ENCODE measurements around the gene SERPINB1.

The SERPINB1 gene

DNA sequence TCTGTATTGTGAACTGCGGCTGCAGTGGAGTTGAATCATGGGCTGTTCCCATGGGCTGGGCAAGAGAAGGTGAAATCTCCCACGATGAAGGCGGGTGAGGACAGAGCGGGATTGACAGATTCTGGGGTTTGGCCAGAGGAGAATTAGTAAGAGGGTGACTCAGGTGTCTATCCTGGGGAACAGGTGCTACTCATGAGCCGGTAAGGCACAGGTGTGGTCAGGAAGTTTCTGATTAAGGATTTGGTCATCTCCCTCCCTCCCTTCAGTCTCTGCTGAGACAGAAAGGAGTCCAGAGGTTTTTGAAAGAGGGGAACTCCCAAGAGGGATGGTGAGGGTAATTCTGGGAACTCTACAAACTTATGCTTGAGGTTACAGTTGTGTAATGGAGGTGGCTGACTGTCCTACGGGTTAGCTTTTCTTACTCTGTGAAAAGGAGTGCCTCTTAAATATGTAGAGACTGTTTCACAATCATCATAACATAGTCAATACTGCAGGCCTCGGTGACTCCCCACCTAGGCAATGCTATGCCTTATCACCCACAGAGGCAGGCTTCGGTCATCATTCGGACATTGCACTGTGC, 31.5 kb downstream of the SERPINB1 start:
- no peak for DNase-seq (ENCODE audit: extremely low read depth, low read depth)
- TF ChIP-seq, protein P1, sequence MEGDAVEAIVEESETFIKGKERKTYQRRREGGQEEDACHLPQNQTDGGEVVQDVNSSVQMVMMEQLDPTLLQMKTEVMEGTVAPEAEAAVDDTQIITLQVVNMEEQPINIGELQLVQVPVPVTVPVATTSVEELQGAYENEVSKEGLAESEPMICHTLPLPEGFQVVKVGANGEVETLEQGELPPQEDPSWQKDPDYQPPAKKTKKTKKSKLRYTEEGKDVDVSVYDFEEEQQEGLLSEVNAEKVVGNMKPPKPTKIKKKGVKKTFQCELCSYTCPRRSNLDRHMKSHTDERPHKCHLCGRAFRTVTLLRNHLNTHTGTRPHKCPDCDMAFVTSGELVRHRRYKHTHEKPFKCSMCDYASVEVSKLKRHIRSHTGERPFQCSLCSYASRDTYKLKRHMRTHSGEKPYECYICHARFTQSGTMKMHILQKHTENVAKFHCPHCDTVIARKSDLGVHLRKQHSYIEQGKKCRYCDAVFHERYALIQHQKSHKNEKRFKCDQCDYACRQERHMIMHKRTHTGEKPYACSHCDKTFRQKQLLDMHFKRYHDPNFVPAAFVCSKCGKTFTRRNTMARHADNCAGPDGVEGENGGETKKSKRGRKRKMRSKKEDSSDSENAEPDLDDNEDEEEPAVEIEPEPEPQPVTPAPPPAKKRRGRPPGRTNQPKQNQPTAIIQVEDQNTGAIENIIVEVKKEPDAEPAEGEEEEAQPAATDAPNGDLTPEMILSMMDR (IDR thresholded peaks at IDR 0.05; ENCODE audit: low read depth, low read length): no peak

DNA sequence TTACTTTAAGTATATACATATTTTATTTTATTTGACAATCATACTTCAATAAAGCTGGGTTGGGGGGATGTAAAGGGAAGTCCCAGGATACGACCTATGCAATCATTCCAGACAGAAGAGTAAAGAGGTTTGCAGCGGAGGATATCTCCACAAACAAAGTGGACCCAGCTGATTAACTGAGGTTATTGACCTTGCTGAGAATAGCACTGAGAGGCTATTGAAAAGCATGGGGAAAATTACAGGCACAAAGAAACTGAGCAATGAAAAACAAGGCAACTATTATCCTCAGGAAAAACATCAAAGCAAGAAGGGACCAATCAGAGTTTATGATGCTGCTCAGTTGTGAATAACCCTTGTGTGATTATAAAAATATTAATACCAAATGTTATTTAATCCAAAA, 32.6 kb downstream of the SERPINB1 start:
- TF ChIP-seq, protein P1 (IDR thresholded peaks at IDR 0.05; ENCODE audit: low read depth, low read length): no peak
- no peak for DNase-seq (ENCODE audit: extremely low read depth, low read depth)

DNA sequence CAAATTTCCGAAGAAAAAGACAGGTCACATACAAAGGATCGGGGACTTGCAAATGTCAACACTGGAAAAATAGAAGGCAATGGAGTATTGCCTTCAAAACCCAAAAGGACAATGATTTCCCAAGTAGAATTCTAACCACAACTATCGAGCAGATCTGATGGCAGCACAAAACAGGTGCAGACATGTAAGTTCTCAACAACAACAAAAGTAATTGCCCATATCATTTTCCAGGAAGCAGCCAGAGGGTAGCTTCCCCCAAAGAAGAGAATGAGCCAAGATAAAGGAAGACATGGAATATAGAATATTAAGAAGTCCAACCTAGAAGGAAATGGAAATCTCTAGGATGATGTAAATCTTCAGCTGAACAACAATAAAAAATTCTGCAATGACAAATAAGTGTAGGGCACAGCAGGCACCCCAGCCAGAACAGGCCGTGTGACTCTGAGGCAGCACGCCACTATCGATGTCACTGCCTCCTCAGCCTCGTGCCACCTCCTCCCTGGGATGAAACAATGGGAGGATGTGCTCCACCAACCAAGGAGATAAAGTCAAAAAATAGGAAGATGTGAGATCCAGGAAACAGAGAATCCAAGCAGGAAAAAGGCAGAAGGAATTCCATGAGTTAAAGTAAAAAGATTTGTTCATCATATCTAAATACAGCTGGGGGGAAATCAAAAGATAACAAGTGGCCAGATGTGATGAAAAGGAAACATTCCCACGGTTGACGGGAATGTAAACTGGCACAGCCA, 34.1 kb downstream of the SERPINB1 start:
- DNase-seq (ENCODE audit: extremely low read depth, low read depth): no peak
- TF ChIP-seq, protein P1 (IDR thresholded peaks at IDR 0.05; ENCODE audit: low read depth, low read length): no peak

DNA sequence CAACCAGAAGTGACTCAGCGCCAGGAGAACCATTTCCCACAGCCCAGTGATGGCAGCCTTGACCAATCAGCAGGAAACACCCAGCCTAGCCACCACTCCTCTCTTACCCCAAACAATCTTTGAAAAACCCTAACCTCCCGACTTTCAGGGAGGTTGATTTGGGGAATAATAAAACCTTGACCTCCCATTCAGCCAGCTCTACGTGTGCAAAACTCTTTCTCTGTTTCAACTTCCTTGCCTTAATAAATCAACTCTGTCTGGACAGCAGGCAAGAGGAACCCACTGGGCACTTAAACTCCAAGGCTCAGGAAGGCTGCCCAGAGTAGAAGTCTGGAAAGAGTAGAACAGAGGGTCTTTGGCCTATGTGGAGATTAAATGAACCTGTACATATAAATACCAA, 35.0 kb downstream of the SERPINB1 start:
- TF ChIP-seq, protein P1 (IDR thresholded peaks at IDR 0.05; ENCODE audit: low read depth, low read length): no peak
- DNase-seq (ENCODE audit: extremely low read depth, low read depth): no peak

DNA sequence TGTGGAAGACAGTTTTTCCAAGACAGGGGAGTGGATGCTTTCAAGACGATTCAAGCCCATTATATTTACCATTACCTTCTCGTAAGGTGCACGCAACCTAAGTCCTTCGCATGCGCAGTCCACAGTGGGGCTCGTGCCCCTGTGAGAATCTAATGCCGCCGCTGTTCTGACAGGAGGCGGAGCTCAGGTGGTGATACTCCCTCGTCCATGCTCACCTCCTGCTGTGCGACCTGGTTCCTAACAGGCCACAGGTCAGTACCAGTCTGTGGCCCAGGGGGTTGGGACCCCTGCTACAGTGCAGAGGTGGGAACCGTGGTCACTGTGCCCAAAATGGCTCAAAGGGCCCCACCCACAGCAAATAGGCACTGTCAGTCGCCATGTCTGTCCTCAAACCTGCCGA, 36.6 kb downstream of the SERPINB1 start:
- TF ChIP-seq, protein P1 (IDR thresholded peaks at IDR 0.05; ENCODE audit: low read depth, low read length): no peak
- no peak for DNase-seq (ENCODE audit: extremely low read depth, low read depth)

DNA sequence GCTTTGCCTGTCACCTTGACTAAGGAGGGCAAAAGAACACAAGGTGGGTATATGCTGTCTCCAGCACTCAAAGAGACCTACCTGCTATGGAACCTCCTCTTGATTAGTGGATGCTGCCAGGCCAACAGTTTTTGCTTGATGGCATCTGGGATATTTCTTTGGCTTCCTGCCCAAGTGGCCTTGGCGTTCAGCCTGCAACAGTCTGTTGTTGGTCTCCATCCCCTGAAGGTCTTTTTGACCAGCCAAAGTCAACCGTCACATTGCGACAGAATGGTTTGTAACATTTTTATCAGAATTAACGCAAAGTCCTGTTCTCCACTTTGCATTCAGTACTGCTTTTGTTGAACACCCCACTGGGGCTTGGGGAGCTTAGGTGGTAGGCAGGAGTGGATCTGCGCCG, 37.1 kb downstream of the SERPINB1 start:
- TF ChIP-seq, protein P1 (IDR thresholded peaks at IDR 0.05; ENCODE audit: low read depth, low read length): no peak
- no peak for DNase-seq (ENCODE audit: extremely low read depth, low read depth)

DNA sequence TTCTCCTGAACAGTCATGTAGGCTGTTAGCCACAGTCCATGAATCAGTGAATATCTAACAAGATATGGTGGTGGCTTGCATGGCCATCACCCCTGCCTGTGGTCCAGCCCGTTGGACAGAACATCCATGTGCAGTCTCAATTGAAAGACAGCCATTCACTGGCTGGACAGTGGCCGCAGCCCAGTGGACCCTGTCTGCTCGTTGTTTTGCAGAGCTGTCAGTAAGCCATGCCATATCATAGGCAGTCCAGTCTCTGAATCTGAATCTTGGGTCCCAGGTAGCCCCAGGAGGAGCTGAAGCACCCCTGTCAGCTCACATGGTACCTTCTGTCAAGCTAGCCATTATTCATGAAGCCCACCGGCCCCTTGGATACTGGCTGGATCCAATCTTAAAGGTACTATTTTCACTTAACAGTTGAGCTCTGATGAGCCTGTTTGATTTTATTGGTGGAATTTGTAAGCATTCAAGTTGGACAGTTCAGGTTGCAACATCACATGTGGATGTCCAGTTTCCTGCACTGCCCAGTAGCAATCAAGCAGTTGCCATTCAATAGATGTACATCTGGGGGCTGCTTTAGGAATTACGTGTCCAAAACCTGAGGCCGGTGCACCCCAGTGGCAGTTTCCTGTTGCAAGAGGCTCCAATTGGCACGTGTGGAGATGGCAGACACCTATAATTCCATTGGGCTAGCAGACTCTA, 37.8 kb downstream of the SERPINB1 start:
- TF ChIP-seq, protein P1 (IDR thresholded peaks at IDR 0.05; ENCODE audit: low read depth, low read length): no peak
- DNase-seq (ENCODE audit: extremely low read depth, low read depth): no peak
